Neural progenitor cell (in vitro differentiated cells): ENCODE data around the gene ZNF516.
"Not testable (repeated sequence)": the region's sequence is repeated elsewhere in the genome, so short reads cannot be mapped to it uniquely, and the experiment has no call there.

ENCODE experiments used
- CTCF ChIP-seq: fragments of 200-600 bp; sonication (generic); IDR thresholded peaks from 2 replicates; pipeline ENCODE4 v1.5.1; 2017; ENCODE audit warnings: antibody characterized with exemption, mild to moderate bottlenecking
- EZH2phosphoT487 ChIP-seq: fragments of 200-600 bp; sonication (generic); IDR thresholded peaks from 2 replicates; pipeline ENCODE4 v1.6.1; 2017; ENCODE audit warnings: antibody characterized with exemption

- TF ChIP-seq CTCF, EZH2phosphoT487: not testable (repeated sequence)
Measured at GRCh38 chr18:76473521-76473920, 21.5 kb downstream of the ZNF516 start.
